Fibroblast of villous mesenchyme (primary cell): ENCODE data around the gene NEURL2. TPM values are rescaled to one million over a fixed set of nuclear protein-coding genes. Genes with fewer than 3 reads are reported as not detected.

Experiments
- DNase-seq: peaks from one replicate; pipeline ENCODE4 v3.0.0-alpha.2; 2010; ENCODE audit warnings: low read depth
- H3K4me3 ChIP-seq: 2 replicates; pipeline ENCODE4 v1.5.1; 2011; ENCODE audit warnings: low read depth, mild to moderate bottlenecking, low read length
- total RNA-seq: library from RNA; depleted of rRNA; stranded (reverse); fragments of >200 nt; gene quantifications from 2 replicates; pipeline ENCODE4 v1.2.3, GENCODE V29; 2012
- TF ChIP-seq, protein P1 (sequence below): IDR thresholded peaks from 2 replicates; pipeline ENCODE4 v1.5.1; 2012; ENCODE audit warnings: low read depth, mild to moderate bottlenecking, low read length; ENCODE audit not compliant: insufficient read depth

Gene NEURL2, protein sequence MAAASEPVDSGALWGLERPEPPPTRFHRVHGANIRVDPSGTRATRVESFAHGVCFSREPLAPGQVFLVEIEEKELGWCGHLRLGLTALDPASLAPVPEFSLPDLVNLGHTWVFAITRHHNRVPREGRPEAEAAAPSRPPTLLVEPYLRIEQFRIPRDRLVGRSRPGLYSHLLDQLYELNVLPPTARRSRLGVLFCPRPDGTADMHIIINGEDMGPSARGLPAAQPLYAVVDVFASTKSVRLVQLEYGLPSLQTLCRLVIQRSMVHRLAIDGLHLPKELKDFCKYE
- total RNA-seq, result 3.9 and 5.2 TPM in 2 replicates

DNA sequence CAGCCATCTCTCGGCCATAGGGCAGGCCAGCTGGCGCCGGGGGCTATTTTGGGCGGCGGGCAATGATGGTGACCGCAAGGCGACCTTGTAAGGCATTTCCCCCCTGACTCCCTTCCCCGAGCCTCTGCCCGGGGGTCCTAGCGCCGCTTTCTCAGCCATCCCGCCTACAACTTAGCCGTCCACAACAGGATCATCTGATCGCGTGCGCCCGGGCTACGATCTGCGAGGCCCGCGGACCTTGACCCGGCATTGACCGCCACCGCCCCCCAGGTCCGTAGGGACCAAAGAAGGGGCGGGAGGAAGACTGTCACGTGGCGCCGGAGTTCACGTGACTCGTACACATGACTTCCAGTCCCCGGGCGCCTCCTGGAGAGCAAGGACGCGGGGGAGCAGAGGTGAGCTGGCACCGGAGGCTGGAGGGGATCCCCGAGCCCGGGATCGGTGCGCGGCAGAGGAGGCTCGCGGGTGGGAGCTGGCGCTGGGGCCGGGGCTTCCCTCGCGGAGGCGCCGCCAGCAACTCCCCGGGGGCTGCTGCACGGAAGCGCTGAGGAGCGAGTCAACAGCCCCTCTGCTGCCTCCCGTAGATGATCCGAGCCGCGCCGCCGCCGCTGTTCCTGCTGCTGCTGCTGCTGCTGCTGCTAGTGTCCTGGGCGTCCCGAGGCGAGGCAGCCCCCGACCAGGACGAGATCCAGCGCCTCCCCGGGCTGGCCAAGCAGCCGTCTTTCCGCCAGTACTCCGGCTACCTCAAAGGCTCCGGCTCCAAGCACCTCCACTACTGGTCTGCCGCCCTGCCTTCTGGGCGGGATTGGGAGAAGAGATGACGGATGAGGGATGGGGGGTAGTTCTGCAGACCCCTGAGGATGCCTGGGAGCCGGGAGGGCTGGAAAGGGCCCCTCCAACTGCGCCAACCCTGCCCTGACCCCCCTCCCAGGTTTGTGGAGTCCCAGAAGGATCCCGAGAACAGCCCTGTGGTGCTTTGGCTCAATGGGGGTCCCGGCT is at the start of gene NEURL2, which contains the start of gene CTSA:
Gene NEURL2 (minus strand): TSS at position 224 of the 999 bp plus-strand sequence. CDS start 217 bp downstream, at position 7.
Gene CTSA (plus strand): TSS at position 351 of the 999 bp plus-strand sequence. CDS start 234 bp downstream, at position 585.
- TF ChIP-seq, protein P1, sequence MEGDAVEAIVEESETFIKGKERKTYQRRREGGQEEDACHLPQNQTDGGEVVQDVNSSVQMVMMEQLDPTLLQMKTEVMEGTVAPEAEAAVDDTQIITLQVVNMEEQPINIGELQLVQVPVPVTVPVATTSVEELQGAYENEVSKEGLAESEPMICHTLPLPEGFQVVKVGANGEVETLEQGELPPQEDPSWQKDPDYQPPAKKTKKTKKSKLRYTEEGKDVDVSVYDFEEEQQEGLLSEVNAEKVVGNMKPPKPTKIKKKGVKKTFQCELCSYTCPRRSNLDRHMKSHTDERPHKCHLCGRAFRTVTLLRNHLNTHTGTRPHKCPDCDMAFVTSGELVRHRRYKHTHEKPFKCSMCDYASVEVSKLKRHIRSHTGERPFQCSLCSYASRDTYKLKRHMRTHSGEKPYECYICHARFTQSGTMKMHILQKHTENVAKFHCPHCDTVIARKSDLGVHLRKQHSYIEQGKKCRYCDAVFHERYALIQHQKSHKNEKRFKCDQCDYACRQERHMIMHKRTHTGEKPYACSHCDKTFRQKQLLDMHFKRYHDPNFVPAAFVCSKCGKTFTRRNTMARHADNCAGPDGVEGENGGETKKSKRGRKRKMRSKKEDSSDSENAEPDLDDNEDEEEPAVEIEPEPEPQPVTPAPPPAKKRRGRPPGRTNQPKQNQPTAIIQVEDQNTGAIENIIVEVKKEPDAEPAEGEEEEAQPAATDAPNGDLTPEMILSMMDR, result no peak
- DNase-seq, result peak; percentile 90
- H3K4me3 ChIP-seq, result peak within 1 kb of the TSS; percentile 82

DNA sequence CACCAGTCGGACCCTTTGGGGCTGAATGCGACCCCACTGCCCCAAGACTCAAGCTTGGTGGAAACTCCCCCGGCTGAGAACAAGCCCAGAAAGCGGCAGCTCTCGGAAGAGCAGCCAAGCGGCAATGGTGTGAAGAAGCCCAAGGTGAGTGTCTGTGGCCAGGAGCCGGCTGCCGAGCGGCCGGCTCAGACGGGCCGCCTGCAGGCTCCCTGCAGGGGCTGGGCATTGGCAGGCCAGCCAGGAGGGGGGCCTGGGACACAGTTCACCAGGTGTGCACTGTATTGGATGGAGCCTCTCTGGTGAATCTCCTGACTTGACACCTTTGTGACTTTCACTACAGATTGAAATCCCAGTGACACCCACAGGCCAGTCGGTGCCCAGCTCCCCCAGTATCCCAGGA is 49.5 kb upstream of the NEURL2 start:
- TF ChIP-seq, protein P1, result no peak
- DNase-seq, result no peak
- H3K4me3 ChIP-seq, result no peak overlapping the region

DNA sequence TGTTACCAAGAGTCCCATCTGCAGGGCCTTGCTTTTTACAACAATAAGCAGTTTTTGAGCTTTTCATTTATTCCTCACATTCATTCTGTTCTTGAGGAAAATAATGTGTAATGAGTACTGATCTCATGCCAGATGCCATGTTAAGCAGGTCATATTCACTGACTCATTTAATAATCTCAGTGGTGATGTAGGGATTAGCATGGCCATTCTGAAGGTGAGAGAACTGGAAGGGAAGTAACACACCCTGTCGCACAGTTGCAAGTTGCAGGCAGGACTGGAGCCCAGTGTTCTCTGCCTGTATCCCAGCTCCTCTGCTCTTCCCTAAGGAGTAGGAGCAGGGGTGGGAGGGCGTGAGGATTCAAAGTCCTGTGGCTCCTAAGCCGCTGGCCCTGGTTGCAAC is 49.0 kb upstream of the NEURL2 start:
- DNase-seq, result no peak
- H3K4me3 ChIP-seq, result no peak overlapping the region
- TF ChIP-seq, protein P1, result no peak

DNA sequence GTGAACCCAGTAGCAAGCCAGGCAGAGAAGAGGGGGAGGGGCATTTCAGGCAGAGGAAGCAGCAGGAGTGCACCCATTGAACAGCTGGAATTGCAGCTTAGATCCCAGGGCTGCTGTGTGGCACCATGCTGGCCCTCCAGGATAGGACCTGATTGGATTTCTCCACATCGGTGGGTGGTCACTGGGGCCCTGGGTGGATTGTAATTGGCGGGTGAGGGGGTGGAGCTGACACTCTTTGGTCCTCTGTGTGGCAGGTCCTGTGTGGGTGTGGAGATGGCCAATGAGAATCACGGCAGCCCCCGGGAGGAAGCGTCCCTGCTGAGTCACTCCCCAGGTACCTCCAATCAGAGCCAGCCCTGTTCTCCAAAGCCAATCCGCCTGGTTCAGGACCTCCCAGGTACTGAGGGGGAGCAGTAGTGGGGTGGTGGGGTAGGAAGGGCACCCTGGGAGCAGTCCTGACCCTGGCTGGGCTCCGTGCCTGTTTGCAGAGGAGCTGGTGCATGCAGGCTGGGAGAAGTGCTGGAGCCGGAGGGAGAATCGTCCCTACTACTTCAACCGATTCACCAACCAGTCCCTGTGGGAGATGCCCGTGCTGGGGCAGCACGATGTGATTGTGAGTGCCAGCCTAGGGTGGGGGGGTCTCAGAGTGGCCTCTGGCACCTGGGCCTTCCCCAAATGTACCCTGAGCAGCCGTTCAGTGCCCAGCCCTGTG is 47.9 kb upstream of the NEURL2 start:
- no peak for DNase-seq
- H3K4me3 ChIP-seq, result no peak overlapping the region
- TF ChIP-seq, protein P1, result no peak

DNA sequence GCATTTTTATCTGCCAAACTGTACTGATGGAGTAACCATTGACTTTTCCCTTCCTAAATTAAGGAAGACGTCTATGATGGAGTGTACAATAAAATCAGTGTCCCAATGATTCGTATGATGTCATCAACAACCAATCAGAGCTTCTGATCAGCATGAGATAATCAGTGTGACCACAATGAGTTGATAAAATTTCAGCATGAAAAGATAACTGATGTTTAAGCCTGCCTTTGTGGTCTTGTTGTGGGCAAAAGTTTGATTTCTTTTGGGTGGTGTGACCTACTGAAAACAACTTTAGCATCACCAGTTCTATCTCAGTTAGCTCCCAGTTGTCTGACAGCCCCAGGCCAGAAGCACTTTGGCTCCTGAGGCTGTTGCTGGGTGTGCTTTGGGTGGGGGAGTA is 46.8 kb upstream of the NEURL2 start:
- no peak overlapping the region for H3K4me3 ChIP-seq
- DNase-seq, result peak; percentile 37
- TF ChIP-seq, protein P1, result no peak

DNA sequence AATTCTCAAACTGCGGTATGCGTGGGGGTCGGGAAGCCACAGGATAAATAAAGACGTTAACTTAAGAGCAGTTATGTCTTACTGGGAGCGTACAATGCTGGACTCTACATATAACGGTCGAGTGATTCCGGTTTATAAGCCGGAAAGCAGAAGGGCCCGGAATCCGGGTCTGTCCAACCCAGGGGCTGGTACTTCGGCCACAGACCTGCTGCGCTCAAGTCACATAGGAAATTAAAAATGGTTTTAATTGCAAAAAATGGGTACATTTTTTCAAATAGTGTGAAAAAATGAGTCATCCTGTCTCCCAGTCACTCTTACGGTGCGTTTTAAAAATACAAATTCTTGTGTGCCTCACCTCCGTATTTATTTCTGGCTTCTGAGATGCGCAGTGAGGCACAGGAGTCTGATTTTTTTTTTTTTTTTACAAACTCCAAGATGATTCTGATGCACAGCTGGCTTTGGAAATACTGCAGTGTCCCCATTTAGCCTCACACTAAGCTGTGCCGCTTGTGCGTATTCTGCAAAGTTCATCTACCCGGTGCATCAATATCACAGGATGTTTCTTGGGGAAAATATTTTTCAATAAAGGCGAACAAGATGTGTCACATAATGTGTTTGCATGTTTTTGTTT is 44.5 kb upstream of the NEURL2 start:
- TF ChIP-seq, protein P1, result no peak
- peak overlapping the region; percentile 68 for H3K4me3 ChIP-seq
- DNase-seq, result peak; percentile 71
